G401.6 (cell line): ENCODE measurements around the gene PTPRM.
"Not testable (repeated sequence)": the region's sequence is repeated elsewhere in the genome, so short reads cannot be mapped to it uniquely, and the experiment has no call there.

ENCODE experiments used
- FAIRE-seq: peaks from 2 replicates; lab custom pipeline; 2012; peaks lifted over from hg19 to GRCh38; lab: Jason Lieb, UNC

PTPRM gene

GRCh38 chr18:7953095-7953958 is 386.2 kb downstream of the PTPRM start:
- FAIRE-seq = no peak

- no peak for FAIRE-seq
These were observed 387.1 kb downstream of the PTPRM start for GRCh38 chr18:7954238-7954637.

GRCh38 chr18:7955175-7955574 is 388.1 kb downstream of the PTPRM start:
- no peak for FAIRE-seq

DNA sequence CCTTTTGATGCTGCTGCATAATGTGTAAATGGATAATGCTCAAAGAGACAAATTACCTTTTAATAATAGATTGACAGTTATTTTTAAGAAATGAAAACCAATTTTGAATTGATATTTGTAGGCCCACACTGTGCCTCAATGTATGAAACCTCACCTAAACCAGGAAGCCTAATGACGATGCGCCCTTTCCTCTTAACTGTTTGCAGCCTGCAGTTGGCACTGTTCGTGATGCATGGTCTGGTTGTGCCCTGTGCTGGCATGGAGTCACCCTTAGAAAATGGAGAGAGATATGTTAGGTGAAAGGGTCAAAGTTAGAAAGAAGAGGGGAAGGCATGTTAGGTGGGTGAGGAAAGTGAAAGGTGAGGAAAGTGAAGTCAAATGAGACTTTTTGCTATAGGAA is 390.2 kb downstream of the PTPRM start:
- FAIRE-seq = no peak

GRCh38 chr18:7958081-7958896 is 391.2 kb downstream of the PTPRM start:
- no peak for FAIRE-seq

GRCh38 chr18:7958897-7959146 is 391.7 kb downstream of the PTPRM start:
- FAIRE-seq = no peak

GRCh38 chr18:7966682-7967081 is 399.6 kb downstream of the PTPRM start:
- FAIRE-seq = not testable (repeated sequence)

- FAIRE-seq = no peak
These were observed 407.2 kb downstream of the PTPRM start for GRCh38 chr18:7974200-7974874.

- FAIRE-seq = no peak
These were observed 410.8 kb downstream of the PTPRM start for GRCh38 chr18:7977897-7978296.

DNA sequence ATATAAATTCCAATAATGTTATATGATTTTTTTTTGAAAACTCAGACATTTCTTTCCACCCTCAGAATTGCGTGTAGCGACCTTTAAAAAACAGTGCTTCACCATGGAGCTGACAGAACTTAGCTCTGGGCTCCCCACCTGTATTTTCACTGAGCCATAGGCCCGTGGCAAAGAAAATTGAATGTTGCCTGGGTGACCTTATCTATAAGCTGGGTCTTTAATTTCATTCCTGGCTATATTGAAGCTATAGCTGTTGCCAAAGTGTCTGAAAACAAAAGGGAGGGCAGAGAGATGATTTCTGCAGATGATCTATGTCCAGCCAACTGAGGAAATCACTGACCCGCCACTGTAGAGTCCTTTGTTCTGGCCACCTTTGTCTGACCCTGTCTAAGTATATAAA is 411.7 kb downstream of the PTPRM start:
- no peak for FAIRE-seq

GRCh38 chr18:7979714-7980113 is 412.6 kb downstream of the PTPRM start:
- FAIRE-seq = no peak

DNA sequence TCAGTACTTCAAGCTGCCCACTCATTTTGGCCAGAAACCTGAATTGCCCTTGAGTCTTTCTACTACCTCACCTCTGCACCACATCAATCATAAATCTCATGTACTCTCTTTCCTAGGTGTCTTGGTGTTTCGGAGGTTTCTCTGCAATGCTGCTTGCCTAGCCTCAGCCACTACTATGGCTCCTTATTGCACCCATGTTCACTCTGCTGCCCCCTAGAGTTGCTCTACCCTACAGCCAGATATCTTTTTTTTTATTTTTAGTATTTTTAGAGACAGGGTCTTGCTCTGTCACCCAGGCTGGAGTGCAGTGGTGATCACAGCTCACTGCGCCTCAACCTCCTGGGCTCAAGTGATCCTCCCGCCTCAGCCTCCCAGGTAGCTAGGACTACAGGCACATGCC is 413.0 kb downstream of the PTPRM start:
- no peak for FAIRE-seq

- no peak for FAIRE-seq
These were observed 413.5 kb downstream of the PTPRM start for GRCh38 chr18:7980656-7981055.

DNA sequence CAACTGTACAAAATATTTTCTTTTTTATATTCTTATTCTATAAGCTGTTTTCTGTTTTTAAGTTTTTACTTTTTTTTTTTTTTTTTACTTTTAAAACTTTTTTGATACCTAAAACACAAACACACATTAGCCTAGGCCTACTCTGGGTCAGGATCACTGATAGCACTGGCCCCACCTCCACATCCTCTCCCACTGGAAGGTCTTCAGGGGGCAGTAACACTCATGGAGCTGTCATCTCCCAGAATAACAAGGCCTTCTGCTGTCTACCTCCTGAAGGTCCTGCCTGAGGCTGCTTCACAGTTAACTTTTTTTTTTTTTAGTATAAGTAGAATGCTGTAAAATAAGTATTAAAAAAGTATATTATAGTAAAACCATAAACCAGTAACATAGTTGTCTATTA is 415.1 kb downstream of the PTPRM start:
- no peak for FAIRE-seq

GRCh38 chr18:7987284-7987976 is 420.3 kb downstream of the PTPRM start:
- FAIRE-seq = no peak

- FAIRE-seq = no peak
These were observed 423.6 kb downstream of the PTPRM start for GRCh38 chr18:7990670-7991069.

DNA sequence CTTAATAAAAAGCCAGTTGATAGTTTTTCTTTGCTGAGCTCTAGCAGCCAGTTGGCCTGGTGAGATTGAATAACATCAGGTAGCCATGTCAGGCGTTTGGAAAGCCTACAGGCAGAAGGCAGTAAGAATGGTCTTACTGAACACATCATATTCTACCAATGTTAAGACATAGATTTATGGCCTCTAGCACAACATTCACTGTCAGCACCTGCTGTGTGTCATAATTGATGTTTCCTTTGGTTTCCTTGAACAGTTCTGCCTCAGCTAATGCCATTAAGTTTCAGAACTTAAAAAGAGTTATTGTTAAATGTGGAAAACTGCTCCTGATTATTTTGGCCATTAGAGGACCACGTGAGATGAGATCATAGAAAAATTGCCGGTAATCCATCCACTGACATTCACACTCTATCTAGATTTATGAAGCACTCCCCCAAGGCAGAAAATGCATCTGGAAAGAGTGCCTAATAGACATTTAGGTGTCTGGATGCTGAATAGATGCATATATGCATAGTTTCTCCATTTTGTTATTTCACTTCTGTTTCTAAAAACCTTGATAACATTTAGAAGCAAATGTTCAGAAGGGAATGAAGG is 434.7 kb downstream of the PTPRM start:
- FAIRE-seq = no peak

DNA sequence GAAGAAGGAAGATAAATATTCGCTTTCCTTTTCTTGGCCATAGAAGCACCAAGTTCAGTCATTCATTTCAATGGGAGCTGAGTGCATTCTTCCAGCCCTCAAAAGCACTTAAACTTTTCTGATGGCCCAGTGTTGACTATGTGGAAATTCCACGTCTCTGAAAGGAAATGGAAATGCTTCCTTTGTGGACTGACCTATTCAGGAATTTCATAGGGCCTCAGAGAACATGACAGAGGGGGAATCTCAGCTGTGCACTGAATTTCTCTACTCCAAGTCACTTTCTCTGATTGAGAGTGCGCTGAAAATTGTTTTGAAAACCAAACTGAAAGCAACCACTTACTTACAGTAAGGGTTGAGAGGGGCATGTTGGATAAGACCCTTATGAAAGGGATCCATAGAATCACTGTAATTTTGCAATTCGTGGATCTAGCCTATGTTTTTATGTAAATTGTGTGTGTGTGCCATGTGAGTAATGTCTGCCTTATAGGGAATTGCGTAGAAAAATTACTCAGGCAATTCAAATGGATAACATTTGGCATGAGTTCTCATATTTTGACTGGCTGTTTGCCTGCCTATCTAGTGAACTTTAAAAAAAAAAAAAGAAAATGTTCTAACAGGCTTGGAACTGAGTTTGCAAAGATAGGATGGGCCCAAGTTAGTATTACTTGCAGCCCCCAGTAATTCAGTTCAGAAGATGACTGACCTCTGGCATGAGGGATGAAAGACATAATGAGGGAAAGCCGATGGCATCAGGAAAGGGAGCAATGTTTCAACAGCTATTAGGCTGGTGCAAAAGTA is 437.0 kb downstream of the PTPRM start:
- FAIRE-seq = no peak

DNA sequence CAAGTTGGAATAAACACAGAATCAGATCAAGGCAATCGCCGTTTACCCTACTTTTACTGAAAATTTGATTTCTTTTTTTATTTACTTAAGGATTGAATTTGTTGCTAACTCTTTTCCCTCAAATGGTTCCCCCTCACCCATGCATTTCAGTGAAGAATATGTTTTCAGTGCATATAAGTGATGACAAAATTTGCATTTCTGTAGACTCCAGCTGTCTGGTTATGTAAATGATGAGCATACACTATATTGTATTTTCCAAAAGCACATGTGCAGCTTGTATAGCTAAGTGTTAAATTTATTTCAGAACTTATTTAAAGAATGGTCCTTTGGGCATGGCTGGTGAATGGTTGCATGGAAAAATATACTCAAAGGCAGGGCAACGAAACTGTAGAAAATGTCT is 437.7 kb downstream of the PTPRM start:
- FAIRE-seq = no peak

DNA sequence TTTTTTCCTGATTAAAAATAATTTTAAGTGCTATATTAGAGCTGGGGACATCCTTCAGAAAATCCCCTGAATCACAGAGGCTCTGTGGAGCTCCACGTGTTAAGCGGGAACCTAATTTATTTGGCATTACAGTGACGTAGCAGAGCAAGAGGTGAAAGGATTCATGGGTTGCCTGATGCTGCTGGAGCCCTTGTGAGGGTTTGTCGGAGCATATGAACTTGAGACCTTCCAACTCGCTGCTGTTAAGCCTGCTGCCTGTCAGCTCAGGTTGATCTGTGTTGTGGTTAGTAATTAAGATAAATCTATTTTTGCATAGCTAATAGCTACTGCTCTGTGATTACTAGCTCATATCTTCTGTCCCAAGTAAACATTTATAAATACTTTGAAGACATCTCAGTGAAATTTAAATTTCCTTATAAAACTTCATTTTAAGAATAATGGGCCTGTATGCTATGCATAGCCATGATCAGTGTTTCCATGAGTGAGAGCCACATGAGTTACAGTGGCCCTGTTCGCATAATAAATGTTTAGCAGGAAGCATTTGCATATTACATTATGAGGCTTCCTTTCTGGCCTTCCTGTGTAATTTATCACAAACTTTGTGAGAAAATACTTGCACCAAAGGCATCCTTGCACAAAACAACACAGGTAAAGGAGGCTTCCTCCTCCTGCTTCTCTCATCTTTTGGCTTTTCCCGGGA is 438.9 kb downstream of the PTPRM start:
- FAIRE-seq = no peak

GRCh38 chr18:8006979-8007378 is 439.9 kb downstream of the PTPRM start:
- FAIRE-seq = no peak
